Activated CD8-positive, alpha-beta memory T cell treated with anti-CD3 and anti-CD28 coated beads, Interleukin-2, amount 50 U/mL, for 1 hour (primary cell): ENCODE data around the gene PRDM7.

Experiments
- DNase-seq: peaks from one replicate; pipeline ENCODE4 v3.0.0-alpha.2; 2020; ENCODE audit errors: extremely low read depth

The PRDM7 gene

GRCh38 chr16:90037276-90037675 is 39.9 kb downstream of the PRDM7 start:
- no peak for DNase-seq

GRCh38 chr16:90035902-90036301 is 41.2 kb downstream of the PRDM7 start:
- no peak for DNase-seq

- DNase-seq, result no peak
These were observed 42.6 kb downstream of the PRDM7 start for GRCh38 chr16:90034504-90034903.

- no peak for DNase-seq
These were observed 43.7 kb downstream of the PRDM7 start for GRCh38 chr16:90033387-90033786.

- DNase-seq, result no peak
These were observed 44.3 kb downstream of the PRDM7 start for GRCh38 chr16:90032674-90033331.

- no peak for DNase-seq
These were observed 45.0 kb downstream of the PRDM7 start for GRCh38 chr16:90031931-90032673.

GRCh38 chr16:90031186-90031930 is 45.8 kb downstream of the PRDM7 start:
- DNase-seq, result no peak

GRCh38 chr16:90028985-90029384 is 48.1 kb downstream of the PRDM7 start:
- DNase-seq, result no peak

GRCh38 chr16:90027611-90028010 is 49.5 kb downstream of the PRDM7 start:
- DNase-seq, result no peak

GRCh38 chr16:90026135-90026534 is 51.0 kb downstream of the PRDM7 start:
- no peak for DNase-seq

- no peak for DNase-seq
These were observed 54.1 kb downstream of the PRDM7 start for GRCh38 chr16:90023078-90023447.

- DNase-seq, result no peak
These were observed 54.7 kb downstream of the PRDM7 start for GRCh38 chr16:90022209-90023077.

- no peak for DNase-seq
These were observed 56.2 kb downstream of the PRDM7 start for GRCh38 chr16:90020838-90021382.

- no peak for DNase-seq
These were observed 56.8 kb downstream of the PRDM7 start for GRCh38 chr16:90020260-90020837.

GRCh38 chr16:90019543-90020259 is 57.4 kb downstream of the PRDM7 start:
- no peak for DNase-seq

- no peak for DNase-seq
These were observed 58.2 kb downstream of the PRDM7 start, which contains the start of gene DBNDD1 for GRCh38 chr16:90018652-90019542. TSS of gene DBNDD1 (minus strand) at chr16:90019456. CDS start at chr16:90019341, 115 bp downstream.

GRCh38 chr16:90018297-90018651 is 58.9 kb downstream of the PRDM7 start:
- no peak for DNase-seq

- DNase-seq, result no peak
These were observed 60.7 kb downstream of the PRDM7 start for GRCh38 chr16:90016339-90016950.
